SK-MEL-5 (cell line): Measurements from ENCODE around the gene RGP1. TPM values are rescaled to one million over a fixed set of nuclear protein-coding genes. Genes with fewer than 3 reads are reported as not detected.

Source experiments
- DNase-seq: peaks from one replicate; pipeline ENCODE4 v3.0.0-alpha.2; 2016; ENCODE audit warnings: low read depth, low spot score
- in situ Hi-C: cut with HindIII; loops from 2 replicates; pipeline ENCODE4 v1.10.0; 2016; ENCODE audit warnings: low sequenced_read_pairs, high pct_unique_total_duplicates, low pct_unique_long_range_greater_than_20kb
- total RNA-seq: library from RNA; depleted of rRNA; stranded (reverse); fragments of >200 nt; shearing (Covaris generic); gene quantifications from 2 replicates; pipeline ENCODE4 v1.2.3, GENCODE V29; 2014

The RGP1 gene
- total RNA-seq, 1 experiment from 2014 or later: 12.2 TPM

GRCh38 chr9:35734096-35734495, 15.0 kb upstream of the RGP1 start:
- in situ Hi-C loops: no loop called here
- DNase-seq: no peak

GRCh38 chr9:35736201-35736633, 12.9 kb upstream of the RGP1 start:
- in situ Hi-C loops: no loop called here
- DNase-seq: peak; percentile 87

GRCh38 chr9:35737143-35737542, 11.9 kb upstream of the RGP1 start:
- in situ Hi-C loops: no loop called here
- no peak for DNase-seq

- no peak for DNase-seq
- in situ Hi-C loops: no loop called here
Measured at GRCh38 chr9:35738186-35738585, 10.9 kb upstream of the RGP1 start.

GRCh38 chr9:35738924-35739323, 10.2 kb upstream of the RGP1 start:
- in situ Hi-C loops: no loop called here
- DNase-seq: no peak

GRCh38 chr9:35740243-35740642, 8.8 kb upstream of the RGP1 start:
- in situ Hi-C loops: no loop called here
- no peak for DNase-seq

- in situ Hi-C loops: no loop called here
- DNase-seq: no peak
Measured at GRCh38 chr9:35741740-35742139, 7.3 kb upstream of the RGP1 start.

GRCh38 chr9:35743452-35743851, 5.6 kb upstream of the RGP1 start:
- in situ Hi-C loops: no loop called here
- no peak for DNase-seq

- in situ Hi-C loops: no loop called here
- no peak for DNase-seq
Measured at GRCh38 chr9:35743880-35744518, 5.1 kb upstream of the RGP1 start.

- no peak for DNase-seq
- in situ Hi-C loops: no loop called here
Measured at GRCh38 chr9:35745569-35745968, 3.5 kb upstream of the RGP1 start.

GRCh38 chr9:35746583-35746982, 2.5 kb upstream of the RGP1 start:
- DNase-seq: no peak
- in situ Hi-C loops: no loop called here

- DNase-seq: no peak
- in situ Hi-C loops: no loop called here
Measured at GRCh38 chr9:35748242-35748857, 737 bp upstream of the RGP1 start.

- in situ Hi-C loops: no loop called here
- DNase-seq: no peak
Measured at GRCh38 chr9:35749515-35750255, 598 bp downstream of the RGP1 start.

GRCh38 chr9:35750256-35750531, 1.1 kb downstream of the RGP1 start:
- no peak for DNase-seq
- in situ Hi-C loops: no loop called here

- no peak for DNase-seq
- in situ Hi-C loops: no loop called here
Measured at GRCh38 chr9:35753466-35753865, 4.4 kb downstream of the RGP1 start.

- in situ Hi-C loops: no loop called here
Measured at GRCh38 chr9:35754264-35754663, 5.2 kb downstream of the RGP1 start, which contains the start of gene MSMP. TSS of gene MSMP (minus strand) at chr9:35754276. CDS start at chr9:35754129, 147 bp downstream.

GRCh38 chr9:35755071-35755470, 6.0 kb downstream of the RGP1 start:
- in situ Hi-C loops: no loop called here
- no peak for DNase-seq

More at GRCh38 chr9:35754264-35754663, 5.2 kb downstream of the RGP1 start, which contains the start of gene MSMP:
- DNase-seq: no peak

- DNase-seq: no peak
- in situ Hi-C loops: no loop called here
Measured at GRCh38 chr9:35756275-35757225, 7.5 kb downstream of the RGP1 start.
